Prostate gland (tissue), 2 donors: ENCODE measurements around the gene FAM72B. TPM values are rescaled to one million over a fixed set of nuclear protein-coding genes. Genes with fewer than 3 reads are reported as not detected.
"Not testable (repeated sequence)": the region's sequence is repeated elsewhere in the genome, so short reads cannot be mapped to it uniquely, and the experiment has no call there.

Source experiments
- DNase-seq: peaks from one replicate; pipeline ENCODE4 v3.0.0-alpha.2; 2019; ENCODE audit warnings: low spot score
- H3K27ac ChIP-seq, 2 donors: fragments of 200-600 bp; sonication (generic); 2 replicates each; pipeline ENCODE4 v1.5.1; 2017 to 2019
- H3K27me3 ChIP-seq: fragments of 200-600 bp; sonication (generic); replicated peaks from 2 replicates; pipeline ENCODE4 v1.5.1; 2019; ENCODE audit not compliant: insufficient read depth
- H3K36me3 ChIP-seq, 2 donors: fragments of 200-600 bp; sonication (generic); 1 replicate in 1 of 2; 2 replicates in 1 of 2; pipeline versions ENCODE4 v1.5.1 to v1.8.1; 2017 to 2019
- H3K4me1 ChIP-seq: fragments of 200-600 bp; sonication (generic); replicated peaks from 2 replicates; pipeline ENCODE4 v1.5.1; 2019
- H3K4me3 ChIP-seq, 2 donors: fragments of 200-600 bp; sonication (generic); 2 replicates each; pipeline ENCODE4 v1.5.1; 2017 to 2019
- H3K9me3 ChIP-seq: fragments of 200-600 bp; sonication (generic); 2 replicates; pipeline ENCODE4 v1.5.1; 2017
- POLR2A ChIP-seq: fragments of 450-650 bp; IDR thresholded peaks from one replicate; pipeline ENCODE4 v1.6.1; 2016; ENCODE audit warnings: antibody characterized with exemption, mild to moderate bottlenecking
- POLR2AphosphoS5 ChIP-seq: sonication (generic); formaldehyde crosslinking; IDR thresholded peaks from one replicate; pipeline ENCODE4 v1.6.1; 2017; ENCODE audit warnings: antibody characterized with exemption
- WGBS: methylation state at CpG from one replicate; pipeline ENCODE4 v1.1.5; 2018; 5-methylcytosine and 5-hydroxymethylcytosine counted together
- intact Hi-C: fragments of 100-400 bp; cut with DNase I; formaldehyde crosslinking; loops from one replicate; pipeline ENCODE4 v1.14.2; 2022
- total RNA-seq, 2 donors: library from RNA; depleted of rRNA; stranded (reverse); fragments of >200 nt; gene quantifications; one replicate each; pipeline ENCODE4 v1.1.0, GENCODE V29; 2016

FAM72B gene
- under 1 TPM; 0.46 to 0.97 TPM for total RNA-seq

- Histone ChIP-seq H3K27ac (peak within 1 kb of the TSS; percentile 71 to 74), H3K4me3 (peak within 1 kb of the TSS; percentile 35 to 39)
- intact Hi-C loops, H3K9me3 ChIP-seq, H3K4me1 ChIP-seq, H3K27me3 ChIP-seq, H3K36me3 ChIP-seq: not testable (repeated sequence)
- WGBS: under 1% methylated on average over 36 of the region's 54 CpGs
- peak; percentile 98 for DNase-seq
- peak; percentile 70 for TF ChIP-seq POLR2AphosphoS5
- TF ChIP-seq POLR2A: peak; percentile 80
Measured at GRCh38 chr1:121184290-121185127, at the start of gene FAM72B, which contains the start of gene SRGAP2C. Gene FAM72B, minus strand, starts transcription at chr1:121184340. Its CDS starts 851 bp downstream, at chr1:121183489. Gene SRGAP2C, plus strand, starts transcription at chr1:121184975. Its CDS starts 2,472 bp downstream, at chr1:121187447.

- intact Hi-C loops: not testable (repeated sequence)
Measured at GRCh38 chr1:121232445-121233125, 48.4 kb upstream of the FAM72B start.

GRCh38 chr1:121230636-121231035 lies 46.5 kb upstream of the FAM72B start:
- H3K27ac ChIP-seq, intact Hi-C loops, H3K27me3 ChIP-seq, H3K9me3 ChIP-seq, H3K4me1 ChIP-seq, H3K36me3 ChIP-seq, DNase-seq, H3K4me3 ChIP-seq: not testable (repeated sequence)
- 55% methylated on average over 1 of the region's 4 CpGs for WGBS

More at GRCh38 chr1:121232445-121233125, 48.4 kb upstream of the FAM72B start:
- H3K4me1 ChIP-seq, H3K27me3 ChIP-seq, H3K27ac ChIP-seq, DNase-seq, H3K36me3 ChIP-seq, H3K4me3 ChIP-seq, H3K9me3 ChIP-seq: not testable (repeated sequence)
- 56% methylated on average over 2 of the region's 4 CpGs for WGBS

GRCh38 chr1:121227544-121228330 lies 43.6 kb upstream of the FAM72B start:
- DNase-seq, H3K9me3 ChIP-seq, intact Hi-C loops, H3K27me3 ChIP-seq, H3K4me3 ChIP-seq, H3K27ac ChIP-seq, H3K36me3 ChIP-seq, H3K4me1 ChIP-seq: not testable (repeated sequence)
- WGBS: 56% methylated on average over 3 of the region's 9 CpGs

GRCh38 chr1:121226925-121227324 lies 42.8 kb upstream of the FAM72B start:
- H3K36me3 ChIP-seq, H3K27me3 ChIP-seq, H3K27ac ChIP-seq, H3K4me3 ChIP-seq, intact Hi-C loops, H3K9me3 ChIP-seq, H3K4me1 ChIP-seq, DNase-seq: not testable (repeated sequence)
- WGBS: 100% methylated on average over 1 of the region's 2 CpGs

- H3K27me3 ChIP-seq, H3K9me3 ChIP-seq, H3K4me1 ChIP-seq, H3K4me3 ChIP-seq, DNase-seq, intact Hi-C loops, H3K36me3 ChIP-seq, H3K27ac ChIP-seq: not testable (repeated sequence)
- WGBS: 92% methylated on average over 2 of the region's 4 CpGs
Measured at GRCh38 chr1:121226295-121226904, 42.3 kb upstream of the FAM72B start.

GRCh38 chr1:121224714-121225113 lies 40.6 kb upstream of the FAM72B start:
- intact Hi-C loops, H3K4me1 ChIP-seq: not testable (repeated sequence)

GRCh38 chr1:121221770-121222169 lies 37.6 kb upstream of the FAM72B start:
- not testable (repeated sequence) for H3K4me3 ChIP-seq, H3K27ac ChIP-seq, H3K36me3 ChIP-seq

More at GRCh38 chr1:121224714-121225113, 40.6 kb upstream of the FAM72B start:
- DNase-seq, H3K9me3 ChIP-seq, H3K4me3 ChIP-seq, H3K27me3 ChIP-seq, H3K27ac ChIP-seq, H3K36me3 ChIP-seq: not testable (repeated sequence)
- WGBS: 78% methylated on average over 3 of the region's 4 CpGs

GRCh38 chr1:121216676-121217075 lies 32.5 kb upstream of the FAM72B start:
- intact Hi-C loops, H3K4me3 ChIP-seq, H3K9me3 ChIP-seq, DNase-seq, H3K4me1 ChIP-seq, H3K36me3 ChIP-seq, H3K27ac ChIP-seq, H3K27me3 ChIP-seq: not testable (repeated sequence)
- no CpG with 5 or more reads among the region's 1 CpG for WGBS

More at GRCh38 chr1:121221770-121222169, 37.6 kb upstream of the FAM72B start:
- H3K4me1 ChIP-seq, H3K27me3 ChIP-seq, intact Hi-C loops, DNase-seq, H3K9me3 ChIP-seq: not testable (repeated sequence)
- WGBS: 93% methylated on average over 1 of the region's 1 CpG

- WGBS: 64% methylated on average over 1 of the region's 1 CpG
- H3K27me3 ChIP-seq, H3K4me3 ChIP-seq, H3K9me3 ChIP-seq, H3K36me3 ChIP-seq, intact Hi-C loops, H3K27ac ChIP-seq, H3K4me1 ChIP-seq, DNase-seq: not testable (repeated sequence)
Measured at GRCh38 chr1:121215699-121216417, 31.7 kb upstream of the FAM72B start.
